Liver (tissue), 9 donors: ENCODE measurements around the gene SERPINI1. TPM values are rescaled to one million over a fixed set of nuclear protein-coding genes. Genes with fewer than 3 reads are reported as not detected.

Source experiments
- DNase-seq: peaks from one replicate; pipeline ENCODE4 v3.0.0-alpha.2; 2017; ENCODE audit warnings: low spot score
- H3K27ac ChIP-seq, 2 donors: one replicate each; pipeline ENCODE4 v1.7.0; 2013; ENCODE audit warnings: inconsistent platforms in 2 of 2, low read length in 2 of 2, control low read depth in 1 of 2, low read depth in 1 of 2, mild to moderate bottlenecking in 1 of 2
- H3K27me3 ChIP-seq, 4 donors: one replicate each; pipeline versions ENCODE4 v1.6.1 to v1.7.0; 2013; ENCODE audit warnings: low read length in 3 of 4, inconsistent platforms in 1 of 4, mild to moderate bottlenecking in 1 of 4, moderate library complexity in 1 of 4; ENCODE audit not compliant: control insufficient read depth in 4 of 4, insufficient read depth in 4 of 4
- H3K36me3 ChIP-seq, 4 donors: one replicate each; pipeline versions ENCODE4 v1.6.1 to v1.7.0; 2013; ENCODE audit warnings: low read length in 3 of 4, mild to moderate bottlenecking in 3 of 4, low read depth in 1 of 4, moderate library complexity in 1 of 4; ENCODE audit not compliant: control insufficient read depth in 4 of 4, insufficient read depth in 3 of 4
- H3K4me1 ChIP-seq, 4 donors: one replicate each; pipeline versions ENCODE4 v1.6.1 to v1.7.0; 2013; ENCODE audit warnings: low read length in 3 of 4, mild to moderate bottlenecking in 3 of 4, moderate library complexity in 1 of 4; ENCODE audit not compliant: control insufficient read depth in 4 of 4, insufficient read depth in 4 of 4
- H3K4me3 ChIP-seq, 3 donors: one replicate each; pipeline versions ENCODE4 v1.6.1 to v1.7.0; 2013; ENCODE audit warnings: low read length in 3 of 3, control low read depth in 1 of 3, low read depth in 1 of 3, mild to moderate bottlenecking in 1 of 3
- H3K9ac ChIP-seq, 2 donors: one replicate each; pipeline ENCODE4 v1.7.0; 2013; ENCODE audit warnings: low read length in 2 of 2, mild to moderate bottlenecking in 2 of 2, moderate library complexity in 2 of 2, control low read depth in 1 of 2, low read depth in 1 of 2
- H3K9me3 ChIP-seq, 4 donors: one replicate each; pipeline versions ENCODE4 v1.6.1 to v1.7.0; 2013; ENCODE audit warnings: low read length in 3 of 4; ENCODE audit not compliant: control insufficient read depth in 4 of 4
- ATF3 ChIP-seq: IDR thresholded peaks from 2 replicates; pipeline ENCODE4 v1.6.1; 2016; ENCODE audit warnings: antibody characterized with exemption
- CTCF ChIP-seq: fragments of 150-350 bp; IDR thresholded peaks from 2 replicates; pipeline ENCODE4 v1.5.1; 2017; ENCODE audit warnings: improper control_type of control experiment, low read depth, low read length; ENCODE audit not compliant: missing input control
- EGR1 ChIP-seq, 2 donors: IDR thresholded peaks; 2 replicates each; pipeline ENCODE4 v1.6.1; 2016 to 2018; ENCODE audit warnings: antibody characterized with exemption in 2 of 2, low read depth in 2 of 2
- FOXA1 ChIP-seq: IDR thresholded peaks from 2 replicates; pipeline ENCODE4 v1.6.1; 2016; ENCODE audit warnings: antibody characterized with exemption
- FOXA2 ChIP-seq: IDR thresholded peaks from 2 replicates; pipeline ENCODE4 v1.6.1; 2016; ENCODE audit warnings: antibody characterized with exemption
- GABPA ChIP-seq, 2 donors: IDR thresholded peaks in 1 of 2; conservative IDR thresholded peaks in 1 of 2; 2 replicates each; pipeline ENCODE4 v1.6.1; 2016; ENCODE audit warnings: antibody characterized with exemption in 2 of 2, mild to moderate bottlenecking in 1 of 2, moderate library complexity in 1 of 2
- HNF4A ChIP-seq, 2 donors: conservative IDR thresholded peaks; 2 replicates each; pipeline ENCODE4 v1.6.1; 2016; ENCODE audit warnings: antibody characterized with exemption in 2 of 2, mild to moderate bottlenecking in 2 of 2
- HNF4G ChIP-seq: IDR thresholded peaks from 2 replicates; pipeline ENCODE4 v1.6.1; 2016; ENCODE audit warnings: antibody characterized with exemption
- JUND ChIP-seq, 2 donors: IDR thresholded peaks; 2 replicates each; pipeline ENCODE4 v1.6.1; 2016; ENCODE audit warnings: antibody characterized with exemption in 2 of 2
- MAX ChIP-seq: IDR thresholded peaks from 2 replicates; pipeline ENCODE4 v1.6.1; 2016; ENCODE audit warnings: antibody characterized with exemption
- RAD21 ChIP-seq, 2 donors: IDR thresholded peaks; 2 replicates each; pipeline ENCODE4 v1.6.1; 2016; ENCODE audit warnings: antibody characterized with exemption in 2 of 2, mild to moderate bottlenecking in 2 of 2
- REST ChIP-seq: IDR thresholded peaks from 2 replicates; pipeline ENCODE4 v1.6.1; 2016; ENCODE audit warnings: antibody characterized with exemption, mild to moderate bottlenecking
- RXRA ChIP-seq, 2 donors: IDR thresholded peaks; 2 replicates each; pipeline ENCODE4 v1.6.1; 2017 to 2018; ENCODE audit warnings: antibody characterized with exemption in 2 of 2, mild to moderate bottlenecking in 1 of 2
- YY1 ChIP-seq: IDR thresholded peaks from 2 replicates; pipeline ENCODE4 v1.6.1; 2016; ENCODE audit warnings: antibody characterized with exemption, mild to moderate bottlenecking
- ZBTB33 ChIP-seq: IDR thresholded peaks from 2 replicates; pipeline ENCODE4 v1.6.1; 2016; ENCODE audit warnings: antibody characterized with exemption
- WGBS: extraction: QIAGEN DNeasy Blood & Tissue Kit; methylation state at CpG from one replicate; pipeline ENCODE4 v1.1.7; 2013; 5-methylcytosine and 5-hydroxymethylcytosine counted together
- polyA plus RNA-seq, 2 donors: library from polyadenylated mRNA; stranded (reverse) in 1 of 2; unstranded in 1 of 2; fragments of 200-250 nt in 1 of 2; fragments of >200 nt in 1 of 2; fragmentation: Nextera tagmentation in 1 of 2; extraction: Ambion mirVana in 1 of 2; gene quantifications; one replicate each; pipeline versions ENCODE4 v1.2.1 to v1.2.3, GENCODE V29; 2013 to 2015
- total RNA-seq, 2 donors: library from RNA; depleted of rRNA; stranded (reverse); fragments of >200 nt; gene quantifications; one replicate each; pipeline ENCODE4 v1.2.3, GENCODE V29; 2014
- donor health status: healthy.
- donor health status: healthy.
- donor health status: healthy.
- donor health status: healthy.
- donor health status: healthy.

The SERPINI1 gene
- total and polyA plus RNA-seq, 4 donors = 0.90 to 23.6 (median 1.9) TPM

GRCh38 chr3:167840247-167840646, 104.7 kb downstream of the SERPINI1 start:
- no peak overlapping the region for H3K9ac ChIP-seq
- H3K36me3 ChIP-seq = no peaks in the 10 kb centered on the region
- H3K4me3 ChIP-seq = no peak overlapping the region
- H3K27ac ChIP-seq = no peak overlapping the region
- no peak for TF ChIP-seq EGR1 (IDR thresholded peaks at IDR 0.05; ENCODE audit: low read depth in 2 of 2)
- TF ChIP-seq JUND (IDR thresholded peaks at IDR 0.05) = no peak
- TF ChIP-seq ATF3 = no peak
- no peak for TF ChIP-seq HNF4G
- TF ChIP-seq GABPA (IDR thresholded peaks at IDR 0.05 in 1 of 2, conservative IDR thresholded peaks at IDR 0.05 in 1 of 2) = no peak
- no peak for TF ChIP-seq FOXA1
- TF ChIP-seq RAD21 (IDR thresholded peaks at IDR 0.05) = no peak
- TF ChIP-seq YY1 = no peak
- no peak for TF ChIP-seq RXRA (IDR thresholded peaks at IDR 0.05)
- TF ChIP-seq MAX = no peak
- TF ChIP-seq HNF4A (conservative IDR thresholded peaks at IDR 0.05) = no peak
- TF ChIP-seq FOXA2 = no peak
- WGBS = 74% methylated on average over 3 of the region's 3 CpGs
- H3K27me3 ChIP-seq = no peaks in the 10 kb centered on the region
- H3K4me1 ChIP-seq = peaks cover 0 to 8% (median 0%) of the 10 kb centered on the region in 4 donors
- DNase-seq = no peak
- H3K9me3 ChIP-seq = no peaks in the 10 kb centered on the region

GRCh38 chr3:167843481-167843880, 108.0 kb downstream of the SERPINI1 start:
- no peak for TF ChIP-seq MAX
- 53% methylated on average over 1 of the region's 1 CpG for WGBS
- no peak for DNase-seq
- Histone ChIP-seq H3K4me1 (peaks cover 0 to 8% (median 0%) of the 10 kb centered on the region in 4 donors), H3K36me3 (no peaks in the 10 kb centered on the region), H3K9me3 (no peaks in the 10 kb centered on the region), H3K4me3 (no peak overlapping the region), H3K27me3 (no peaks in the 10 kb centered on the region), H3K9ac (no peak overlapping the region), H3K27ac (no peak overlapping the region)

- no peaks in the 10 kb centered on the region for H3K27me3 ChIP-seq
- no peak overlapping the region for H3K9ac ChIP-seq
- 85% methylated on average over 2 of the region's 2 CpGs for WGBS
- no peaks in the 10 kb centered on the region for H3K36me3 ChIP-seq
- no peak overlapping the region for H3K4me3 ChIP-seq
- H3K4me1 ChIP-seq = peaks cover 0 to 8% (median 0%) of the 10 kb centered on the region in 4 donors
- no peak overlapping the region for H3K27ac ChIP-seq
- TF ChIP-seq JUND (IDR thresholded peaks at IDR 0.05) (no peak), RXRA (IDR thresholded peaks at IDR 0.05) (no peak), RAD21 (IDR thresholded peaks at IDR 0.05) (no peak), HNF4A (conservative IDR thresholded peaks at IDR 0.05) (no peak), HNF4G (no peak), FOXA2 (no peak), ATF3 (no peak), MAX (no peak), EGR1 (IDR thresholded peaks at IDR 0.05; ENCODE audit: low read depth in 2 of 2) (no peak), REST (no peak), GABPA (IDR thresholded peaks at IDR 0.05 in 1 of 2, conservative IDR thresholded peaks at IDR 0.05 in 1 of 2) (no peak), ZBTB33 (no peak), CTCF (no peak)
- no peak for DNase-seq
- H3K9me3 ChIP-seq = no peaks in the 10 kb centered on the region
These were observed 108.4 kb downstream of the SERPINI1 start for GRCh38 chr3:167843886-167844285.
